Neural crest cell (in vitro differentiated cells): ENCODE measurements around the gene GAR1. TPM values are rescaled to one million over a fixed set of nuclear protein-coding genes. Genes with fewer than 3 reads are reported as not detected.

Source experiments
- DNase-seq: peaks from one replicate; pipeline ENCODE4 v3.0.0; 2021; ENCODE audit warnings: low read depth, mixed read lengths, low spot score
- H3K27ac Mint-ChIP-seq: one replicate; pipeline ENCODE4 v1.8.0; 2021; ENCODE audit warnings: mild to moderate bottlenecking, mixed read lengths; ENCODE audit not compliant: unreplicated experiment
- H3K27me3 Mint-ChIP-seq: 2 replicates; pipeline ENCODE4 v1.8.0; 2021; ENCODE audit warnings: low read depth, mild to moderate bottlenecking, mixed read lengths
- H3K36me3 Mint-ChIP-seq: 2 replicates; pipeline ENCODE4 v1.8.0; 2021; ENCODE audit warnings: low read depth, mild to moderate bottlenecking, mixed read lengths
- H3K4me1 Mint-ChIP-seq: 2 replicates; pipeline ENCODE4 v1.8.0; 2021; ENCODE audit warnings: mixed read lengths
- H3K4me3 Mint-ChIP-seq: one replicate; pipeline ENCODE4 v1.8.0; 2021; ENCODE audit warnings: mild to moderate bottlenecking, mixed read lengths
- H3K9me3 Mint-ChIP-seq: 2 replicates; pipeline ENCODE4 v1.8.0; 2021; ENCODE audit warnings: mixed read lengths
- total RNA-seq: library from RNA; stranded (reverse); gene quantifications from 2 replicates; pipeline ENCODE4 v1.2.1, GENCODE V29; 2021
- TF ChIP-seq, protein P1 (sequence below): fragments of 200-600 bp; sonication (generic); conservative IDR thresholded peaks from 2 replicates; pipeline ENCODE4 v1.5.0; 2021; ENCODE audit warnings: antibody characterized with exemption, mild to moderate bottlenecking

Gene GAR1
- total RNA-seq, 1 donor from 2014 or later: 25.0 TPM

DNA sequence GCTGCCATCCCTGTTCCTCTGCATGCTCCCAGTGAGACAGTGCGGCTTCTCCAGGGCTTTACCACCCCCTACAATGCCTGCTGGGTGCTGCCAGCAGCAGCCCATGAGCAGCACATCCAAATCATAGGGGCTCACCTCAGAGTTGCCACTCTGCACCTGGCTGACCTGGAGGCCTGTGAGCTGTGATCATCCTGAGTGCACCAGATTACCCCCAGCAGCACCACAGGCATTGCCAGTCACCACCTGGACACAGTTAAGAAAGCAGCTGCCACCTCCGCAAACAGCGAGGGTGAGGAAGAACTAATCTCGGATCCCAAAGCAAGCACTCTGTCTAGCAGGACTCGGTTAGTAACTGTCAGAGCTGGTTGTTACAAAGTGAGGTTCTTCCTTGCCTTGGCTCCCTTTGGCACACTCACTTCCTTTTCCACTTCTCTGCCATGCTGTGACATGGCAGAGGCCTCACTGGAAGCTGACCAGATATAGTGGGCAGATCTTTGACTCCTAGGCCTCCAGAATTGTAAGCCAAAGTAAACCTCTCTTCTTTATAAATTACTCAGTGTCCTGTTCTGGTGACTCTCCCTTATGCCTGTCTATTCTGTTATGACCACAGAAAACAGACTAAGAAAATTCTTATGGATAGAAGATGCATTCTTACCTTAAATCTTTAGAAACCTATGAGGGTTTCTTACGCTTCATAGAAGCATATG lies 57.5 kb downstream of the GAR1 start:
- H3K27ac Mint-ChIP-seq: no peak overlapping the region
- H3K27me3 Mint-ChIP-seq: no peaks in the 10 kb centered on the region
- no peaks in the 10 kb centered on the region for H3K9me3 Mint-ChIP-seq
- H3K4me3 Mint-ChIP-seq: no peak overlapping the region
- TF ChIP-seq, protein P1, sequence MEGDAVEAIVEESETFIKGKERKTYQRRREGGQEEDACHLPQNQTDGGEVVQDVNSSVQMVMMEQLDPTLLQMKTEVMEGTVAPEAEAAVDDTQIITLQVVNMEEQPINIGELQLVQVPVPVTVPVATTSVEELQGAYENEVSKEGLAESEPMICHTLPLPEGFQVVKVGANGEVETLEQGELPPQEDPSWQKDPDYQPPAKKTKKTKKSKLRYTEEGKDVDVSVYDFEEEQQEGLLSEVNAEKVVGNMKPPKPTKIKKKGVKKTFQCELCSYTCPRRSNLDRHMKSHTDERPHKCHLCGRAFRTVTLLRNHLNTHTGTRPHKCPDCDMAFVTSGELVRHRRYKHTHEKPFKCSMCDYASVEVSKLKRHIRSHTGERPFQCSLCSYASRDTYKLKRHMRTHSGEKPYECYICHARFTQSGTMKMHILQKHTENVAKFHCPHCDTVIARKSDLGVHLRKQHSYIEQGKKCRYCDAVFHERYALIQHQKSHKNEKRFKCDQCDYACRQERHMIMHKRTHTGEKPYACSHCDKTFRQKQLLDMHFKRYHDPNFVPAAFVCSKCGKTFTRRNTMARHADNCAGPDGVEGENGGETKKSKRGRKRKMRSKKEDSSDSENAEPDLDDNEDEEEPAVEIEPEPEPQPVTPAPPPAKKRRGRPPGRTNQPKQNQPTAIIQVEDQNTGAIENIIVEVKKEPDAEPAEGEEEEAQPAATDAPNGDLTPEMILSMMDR: no peak
- H3K4me1 Mint-ChIP-seq: no peaks in the 10 kb centered on the region
- DNase-seq: no peak
- peaks cover 2% of the 10 kb centered on the region for H3K36me3 Mint-ChIP-seq

DNA sequence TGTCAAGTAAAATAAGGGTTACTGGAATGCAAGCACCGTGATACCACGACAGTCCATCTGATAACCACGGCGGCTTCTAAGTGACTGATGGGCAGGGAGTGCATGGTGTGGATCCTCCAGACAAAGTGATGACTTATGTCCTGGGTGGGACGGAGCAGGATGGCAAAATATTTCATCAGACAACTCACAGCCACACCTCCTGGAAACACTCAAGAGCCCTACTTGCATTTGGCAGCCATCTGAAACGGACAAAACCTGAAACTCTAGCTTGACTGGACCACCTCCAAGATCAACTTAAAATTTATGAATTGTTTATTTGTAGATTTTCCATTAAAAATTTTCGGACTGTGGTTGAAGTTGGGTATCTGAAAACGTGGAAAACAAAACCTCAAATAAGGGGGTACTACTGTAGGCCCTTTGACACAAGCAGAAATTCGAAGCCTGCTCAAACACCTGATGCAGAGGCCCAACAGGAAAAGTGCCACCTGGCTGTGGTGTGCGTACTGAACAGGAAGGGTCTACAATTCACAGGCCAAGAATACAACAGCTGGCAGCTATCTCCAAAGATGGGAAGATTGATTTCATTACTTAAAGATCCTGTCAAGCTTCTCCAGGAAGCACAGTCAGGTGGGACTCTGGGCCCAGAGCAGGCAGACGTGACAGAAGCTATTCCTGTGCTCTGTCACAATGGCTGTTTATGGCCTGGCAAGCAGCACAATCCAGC lies 58.4 kb downstream of the GAR1 start:
- Mint-ChIP-seq H3K36me3 (peaks cover 2% of the 10 kb centered on the region), H3K27me3 (no peaks in the 10 kb centered on the region), H3K27ac (no peak overlapping the region), H3K9me3 (no peaks in the 10 kb centered on the region), H3K4me3 (no peak overlapping the region), H3K4me1 (no peaks in the 10 kb centered on the region)
- TF ChIP-seq, protein P1: no peak
- DNase-seq: no peak

Other genes with a start within 250 kb of the GAR1 start
- 25.4 and 28.0 TPM in 2 replicates for gene CASP6, start 112.3 kb upstream of the GAR1 start, total RNA-seq
- gene PLA2G12A, start 85.7 kb upstream of the GAR1 start, total RNA-seq: 13.5 and 15.5 TPM in 2 replicates
- not detected in 2 replicates for gene CFI, start 13.8 kb upstream of the GAR1 start, total RNA-seq
- 0.16 TPM in 1 of 2 replicates, not detected in the other for gene RRH, start 12.2 kb downstream of the GAR1 start, total RNA-seq
- gene LRIT3, start 32.3 kb downstream of the GAR1 start, total RNA-seq: 0.14 and 0.19 TPM in 2 replicates
- gene EGF, start 97.1 kb downstream of the GAR1 start, total RNA-seq: 0.84 and 1.2 TPM in 2 replicates